Measurements from ENCODE around the gene OTULIN. TPM values are rescaled to one million over a fixed set of nuclear protein-coding genes. Genes with fewer than 3 reads are reported as not detected.

Gene OTULIN
- total RNA-seq, 1 donor from 2014 or later: 23.1 TPM

- intact Hi-C loops (cut with DNase I): no loop called here
- DNase-seq (no peak), ATAC-seq (ENCODE audit: poor library complexity) (no peak)
These were observed 65.9 kb downstream of the OTULIN start for GRCh38 chr5:14730466-14730865.

- ATAC-seq (ENCODE audit: poor library complexity): no peak
- DNase-seq: no peak
These were observed 66.4 kb downstream of the OTULIN start for GRCh38 chr5:14730881-14731280.

GRCh38 chr5:14732991-14733390 lies 68.5 kb downstream of the OTULIN start:
- intact Hi-C loops (cut with DNase I): no loop called here
- no peak for ATAC-seq (ENCODE audit: poor library complexity)
- no peak for DNase-seq

More at GRCh38 chr5:14730881-14731280, 66.4 kb downstream of the OTULIN start:
- intact Hi-C loops (cut with DNase I): no loop called here

- DNase-seq (no peak), ATAC-seq (ENCODE audit: poor library complexity) (no peak)
- intact Hi-C loops (cut with DNase I): no loop called here
These were observed 69.1 kb downstream of the OTULIN start for GRCh38 chr5:14733661-14734060.

- intact Hi-C loops (cut with DNase I): no loop called here
- no peak for DNase-seq
- no peak for ATAC-seq (ENCODE audit: poor library complexity)
These were observed 69.9 kb downstream of the OTULIN start for GRCh38 chr5:14734396-14734795.

- intact Hi-C loops (cut with DNase I): no loop called here
- peak; percentile 63 for DNase-seq
- peak; percentile 86 for ATAC-seq (ENCODE audit: poor library complexity)
These were observed 71.4 kb downstream of the OTULIN start for GRCh38 chr5:14735944-14736343.

- intact Hi-C loops (cut with DNase I): no loop called here
- ATAC-seq (ENCODE audit: poor library complexity) (peak; percentile 52), DNase-seq (no peak)
These were observed 72.8 kb downstream of the OTULIN start for GRCh38 chr5:14737291-14737690.

- DNase-seq: no peak
- intact Hi-C loops (cut with DNase I): no loop called here
- no peak for ATAC-seq (ENCODE audit: poor library complexity)
These were observed 73.5 kb downstream of the OTULIN start for GRCh38 chr5:14738050-14738449.

GRCh38 chr5:14739538-14739937 lies 75.0 kb downstream of the OTULIN start:
- intact Hi-C loops (cut with DNase I): no loop called here
- DNase-seq: no peak
- ATAC-seq (ENCODE audit: poor library complexity): no peak

GRCh38 chr5:14739981-14740380 lies 75.5 kb downstream of the OTULIN start:
- intact Hi-C loops (cut with DNase I): no loop called here
- no peak for ATAC-seq (ENCODE audit: poor library complexity)

GRCh38 chr5:14741131-14741530 lies 76.6 kb downstream of the OTULIN start:
- intact Hi-C loops (cut with DNase I): no loop called here
- DNase-seq: no peak
- no peak for ATAC-seq (ENCODE audit: poor library complexity)

More at GRCh38 chr5:14739981-14740380, 75.5 kb downstream of the OTULIN start:
- no peak for DNase-seq

- ATAC-seq (ENCODE audit: poor library complexity) (no peak), DNase-seq (no peak)
- intact Hi-C loops (cut with DNase I): no loop called here
These were observed 77.4 kb downstream of the OTULIN start for GRCh38 chr5:14741801-14742440.

- no peak for ATAC-seq (ENCODE audit: poor library complexity)
- intact Hi-C loops (cut with DNase I): no loop called here
- DNase-seq: no peak
These were observed 78.0 kb downstream of the OTULIN start for GRCh38 chr5:14742498-14742897.

- no peak for DNase-seq
- ATAC-seq (ENCODE audit: poor library complexity): no peak
- intact Hi-C loops (cut with DNase I): no loop called here
These were observed 79.2 kb downstream of the OTULIN start for GRCh38 chr5:14743601-14744295.

GRCh38 chr5:14744296-14745187 lies 80.0 kb downstream of the OTULIN start:
- ATAC-seq (ENCODE audit: poor library complexity): peak; percentile 84
- no peak for DNase-seq
- intact Hi-C loops (cut with DNase I): no loop called here

GRCh38 chr5:14745188-14745563 lies 80.7 kb downstream of the OTULIN start:
- DNase-seq: no peak
- intact Hi-C loops (cut with DNase I): no loop called here
- peak; percentile 51 for ATAC-seq (ENCODE audit: poor library complexity)

GRCh38 chr5:14745753-14746152 lies 81.2 kb downstream of the OTULIN start:
- ATAC-seq (ENCODE audit: poor library complexity) (no peak), DNase-seq (no peak)
- intact Hi-C loops (cut with DNase I): no loop called here

- intact Hi-C loops (cut with DNase I): no loop called here
- ATAC-seq (ENCODE audit: poor library complexity) (no peak), DNase-seq (no peak)
These were observed 83.8 kb downstream of the OTULIN start for GRCh38 chr5:14748180-14748900.
